IMR-90 (cell line): ENCODE measurements around the gene AGAP1.

Source experiments
- BHLHE40 ChIP-seq: fragments of 150-350 bp; IDR thresholded peaks from 2 replicates; pipeline ENCODE4 v1.6.1; 2016; ENCODE audit warnings: mild to moderate bottlenecking, low read depth, low read length
- CTCF ChIP-seq: conservative IDR thresholded peaks from 2 replicates; pipeline ENCODE4 v1.5.1; 2012; ENCODE audit warnings: mild to moderate bottlenecking, low read depth, low read length, improper control_type of control experiment
- FOS ChIP-seq: fragments of 150-350 bp; IDR thresholded peaks from 2 replicates; pipeline ENCODE4 v1.6.1; 2016; ENCODE audit warnings: low read depth, low read length
- POLR2A ChIP-seq: IDR thresholded peaks from 2 replicates; pipeline ENCODE4 v1.6.1; 2012; ENCODE audit warnings: mild to moderate bottlenecking, low read depth, low read length
- RAD21 ChIP-seq: IDR thresholded peaks from 2 replicates; pipeline ENCODE4 v1.6.1; 2012; ENCODE audit warnings: low read length, improper control_type of control experiment
- RFX5 ChIP-seq: IDR thresholded peaks from 2 replicates; pipeline ENCODE4 v1.8.0; 2012; ENCODE audit warnings: low read depth, mild to moderate bottlenecking, low read length, moderate library complexity

- TF ChIP-seq CTCF (no peak), FOS (no peak), POLR2A (no peak), RAD21 (no peak), RFX5 (no peak), BHLHE40 (no peak)
Measured at GRCh38 chr2:235970204-235971040, 476.6 kb downstream of the AGAP1 start.
